ENCODE data around the gene MBOAT2.

Gene MBOAT2

DNA sequence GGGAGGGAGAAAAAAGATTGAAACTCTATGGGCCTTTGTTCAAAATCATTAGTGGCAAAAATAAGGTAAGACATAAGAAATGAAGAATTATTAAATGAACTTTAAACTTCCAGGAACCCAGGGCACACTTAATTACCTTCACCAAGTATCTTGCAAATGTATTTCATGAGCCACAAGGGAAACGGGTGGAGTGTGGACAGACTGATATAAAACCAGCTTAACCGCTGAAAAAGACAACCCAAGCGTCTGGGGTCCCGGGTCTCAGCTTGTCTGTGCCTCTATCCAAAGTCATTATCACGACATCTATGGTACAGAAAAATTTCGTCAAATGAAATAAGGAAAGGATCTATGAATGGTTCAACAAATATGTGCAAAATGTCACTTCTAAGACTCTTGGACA is 13.9 kb upstream of the MBOAT2 start:
- DNase-seq (ENCODE audit: low spot score), result no peak

DNA sequence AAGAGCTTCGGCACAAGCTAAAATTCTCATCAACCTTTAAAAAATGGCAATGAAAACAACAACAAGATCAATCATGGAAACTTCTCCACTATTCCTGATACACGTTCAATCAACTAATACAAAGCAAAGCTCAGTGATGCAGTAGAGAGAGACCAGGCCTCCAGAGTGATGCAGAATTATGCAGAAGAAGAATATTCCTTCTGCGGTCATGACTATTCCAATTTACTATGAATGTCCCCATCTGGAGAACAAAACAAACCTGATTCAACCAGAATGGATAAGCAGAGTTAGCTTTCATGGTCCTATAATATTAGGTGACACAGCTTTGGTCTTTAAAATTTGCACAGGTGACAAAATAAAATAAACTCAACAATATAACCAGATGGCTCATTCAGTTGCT is 12.5 kb upstream of the MBOAT2 start:
- no peak for DNase-seq (ENCODE audit: low spot score)

DNA sequence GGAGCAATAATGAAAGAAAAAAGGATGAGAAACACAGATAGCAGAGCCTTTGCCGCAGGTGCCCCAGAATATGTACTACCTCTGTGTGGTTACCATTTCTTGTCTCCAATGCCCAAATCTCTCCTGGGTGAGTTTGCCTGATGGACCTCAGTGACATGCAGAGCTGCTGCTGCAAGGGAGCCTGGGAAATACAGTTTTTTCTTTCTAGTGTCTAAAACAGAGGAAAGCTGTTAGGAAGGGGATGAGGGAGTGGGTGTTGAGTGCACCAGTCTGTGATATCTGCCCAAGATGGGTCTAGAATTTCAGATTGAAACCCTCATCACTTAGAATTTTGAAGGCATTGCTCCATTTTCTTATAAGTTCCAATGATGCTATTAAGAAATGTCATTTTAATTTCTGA is 9.9 kb upstream of the MBOAT2 start:
- no peak for DNase-seq (ENCODE audit: low spot score)

DNA sequence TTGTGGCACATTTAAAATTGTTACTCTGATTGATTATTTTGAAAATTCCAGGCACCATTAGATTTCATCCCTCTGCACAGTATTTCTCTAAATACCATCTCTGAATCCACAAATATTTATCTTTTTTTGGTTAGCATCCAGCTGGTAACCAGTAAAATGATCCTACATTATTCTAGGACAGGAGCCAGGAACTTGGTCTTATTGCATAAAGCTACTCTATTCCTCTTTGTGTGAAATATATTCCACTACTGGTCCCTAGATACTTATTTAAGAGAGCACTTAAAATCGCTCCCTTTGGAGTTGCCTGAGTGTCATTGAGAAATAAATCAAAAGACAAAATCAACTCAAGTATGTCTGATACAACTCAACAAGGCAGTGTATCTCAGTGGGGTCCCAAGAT is 7.4 kb upstream of the MBOAT2 start:
- no peak for DNase-seq (ENCODE audit: low spot score)

DNA sequence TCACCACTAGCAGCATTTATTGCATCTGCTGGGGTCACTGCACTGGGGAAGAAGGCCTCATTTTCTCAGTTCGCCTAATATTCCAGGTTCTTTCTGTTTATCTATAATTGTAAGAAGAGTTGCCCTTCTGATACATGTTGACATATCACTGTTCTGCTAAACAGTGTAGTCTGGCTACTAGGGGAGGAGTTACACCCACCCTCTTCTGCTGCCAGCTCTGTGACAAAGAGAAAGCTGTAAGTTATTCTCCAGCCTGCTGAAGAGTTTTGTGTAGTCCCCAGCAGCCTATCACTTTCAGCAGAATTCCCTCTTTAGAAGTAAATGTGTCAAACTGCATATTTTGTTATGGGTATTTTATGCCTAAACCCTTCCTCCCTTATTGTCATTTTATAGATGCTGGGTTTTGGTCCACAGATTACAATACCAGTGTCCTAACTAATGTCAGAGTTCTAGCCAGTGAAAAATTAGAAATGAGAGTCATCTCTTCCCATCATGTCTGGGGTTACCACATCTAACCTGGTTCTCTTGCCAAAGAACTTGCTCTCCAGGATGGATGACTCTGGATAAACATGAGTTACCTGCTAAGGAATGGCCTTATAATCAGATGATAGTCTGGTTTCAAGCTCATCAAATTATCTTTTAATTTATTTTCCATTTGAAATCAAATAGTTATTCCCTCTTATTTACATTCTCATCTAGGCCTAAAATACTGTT is 5.6 kb upstream of the MBOAT2 start:
- DNase-seq (ENCODE audit: low spot score), result no peak

DNA sequence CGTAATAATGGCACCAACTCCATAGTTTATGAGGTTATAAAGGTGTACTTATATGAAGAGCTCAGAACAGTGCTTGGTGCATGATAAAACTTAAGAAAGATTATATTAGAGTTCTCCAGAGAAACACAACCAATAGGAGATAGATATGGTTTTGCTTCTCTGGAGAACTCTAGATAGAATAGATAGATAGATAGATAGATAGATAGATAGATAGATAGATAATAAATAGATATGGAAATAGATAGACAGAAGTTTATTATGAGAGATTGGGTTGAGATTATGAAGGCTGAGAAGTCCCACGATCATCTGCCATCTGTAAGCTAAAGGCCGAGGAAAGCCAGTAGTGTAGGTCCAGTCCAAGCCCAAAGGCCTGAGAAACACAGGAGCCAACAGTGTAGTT is 2.9 kb upstream of the MBOAT2 start:
- DNase-seq (ENCODE audit: low spot score), result no peak

DNA sequence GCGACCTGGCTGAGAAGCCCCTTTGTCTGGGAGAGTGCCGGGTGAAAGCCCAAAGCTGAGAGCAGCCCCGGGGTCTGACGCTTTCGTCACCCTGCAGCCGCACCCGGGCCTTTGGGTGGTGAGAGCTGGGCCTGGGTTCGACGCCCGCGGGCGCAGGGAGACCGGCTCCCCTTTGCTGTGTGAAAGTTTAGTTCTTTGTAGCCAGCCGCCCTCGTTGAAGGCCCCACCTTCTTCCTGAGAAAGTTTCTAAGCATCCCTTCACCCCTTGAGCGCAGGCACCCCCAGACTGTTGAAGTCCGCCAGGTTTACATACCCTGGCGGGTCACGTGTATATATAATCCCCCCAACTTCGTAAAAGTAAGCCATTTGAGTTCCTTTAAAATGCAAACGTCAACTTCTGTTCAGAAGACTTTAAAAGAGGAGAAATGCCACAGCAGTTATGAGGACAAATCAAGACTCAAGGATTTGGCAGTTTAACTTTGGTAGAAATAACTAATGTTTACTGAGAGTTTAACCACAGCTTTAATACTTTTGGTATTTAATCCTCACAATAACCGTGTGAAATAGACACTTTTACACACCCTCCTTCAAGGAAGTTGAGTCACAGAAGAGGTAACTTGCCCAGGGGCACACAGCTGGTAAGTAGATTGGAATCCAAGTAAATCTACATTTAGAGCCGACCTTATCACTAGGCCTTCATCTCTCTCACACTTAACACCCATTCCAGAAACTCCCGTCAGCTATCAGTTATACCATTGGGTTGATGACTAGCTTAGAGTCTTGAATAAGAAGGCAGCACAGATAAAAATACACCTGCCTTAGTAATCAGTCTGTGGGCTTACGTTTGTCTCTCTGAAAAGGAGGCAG is 1.1 kb upstream of the MBOAT2 start:
- no peak for DNase-seq (ENCODE audit: low spot score)

DNA sequence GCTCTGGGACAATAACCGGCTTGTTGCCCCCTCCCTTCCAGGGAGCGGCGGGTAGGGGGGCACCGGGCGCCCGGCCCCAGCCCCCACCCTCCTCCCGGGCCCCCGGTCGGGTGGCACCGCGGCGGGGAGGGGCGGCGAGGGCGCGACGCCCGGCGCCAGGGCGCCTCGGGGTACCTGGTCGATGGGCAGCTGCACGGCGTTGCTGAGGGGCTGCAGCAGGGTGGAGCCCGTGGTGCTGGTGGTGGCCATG is 193 bp downstream of the MBOAT2 start:
- DNase-seq (ENCODE audit: low spot score), result no peak

DNA sequence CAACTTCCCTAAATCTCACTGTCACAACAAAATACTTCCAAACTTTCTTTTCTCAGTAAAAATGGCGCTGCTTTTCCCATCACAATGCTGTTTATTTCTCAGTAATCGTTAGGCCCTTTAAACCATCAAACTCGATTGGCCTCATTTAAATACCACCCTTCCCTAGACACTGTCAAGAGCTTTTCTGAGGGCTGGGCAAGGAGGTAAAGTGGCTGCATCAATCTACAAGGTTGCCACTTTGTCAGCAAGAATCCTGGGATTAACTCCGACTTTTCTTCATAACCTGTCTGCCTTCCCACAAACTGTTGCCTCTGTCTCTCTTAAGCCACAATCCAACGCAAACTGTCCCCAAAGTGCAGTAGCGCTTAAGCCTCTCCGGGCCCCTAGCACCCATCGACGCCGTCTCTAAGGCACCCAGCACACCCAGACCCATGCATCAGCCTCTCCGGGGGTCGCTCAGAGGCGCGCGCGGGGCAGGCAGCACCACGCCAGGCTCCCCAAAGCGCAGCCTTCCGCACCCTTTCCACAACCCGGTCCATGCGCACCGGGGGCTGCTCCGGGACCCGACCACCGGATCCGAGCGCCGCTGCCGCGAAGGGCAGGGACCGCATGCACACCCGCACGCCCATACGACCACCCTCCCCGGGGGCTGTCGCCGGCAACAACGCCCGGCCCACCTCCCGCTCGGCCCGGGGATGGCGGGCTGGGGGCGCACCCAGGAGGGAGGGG is 683 bp downstream of the MBOAT2 start:
- DNase-seq (ENCODE audit: low spot score), result no peak

DNA sequence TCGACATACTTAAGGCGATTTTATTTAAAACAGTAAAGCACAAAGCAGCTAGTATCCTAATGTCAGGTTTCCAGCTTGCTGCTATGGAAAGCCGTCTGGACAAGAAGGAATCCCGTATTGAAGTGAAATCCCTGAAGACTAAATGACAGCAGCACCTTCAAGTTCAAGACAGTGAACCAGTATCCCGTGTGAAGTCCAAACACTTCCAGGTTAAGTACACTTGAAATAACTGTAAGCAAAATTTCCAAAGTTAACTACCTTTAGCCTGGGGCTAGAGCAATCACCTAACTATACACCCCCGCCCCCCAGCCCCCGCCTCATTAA is 1.2 kb downstream of the MBOAT2 start:
- no peak for DNase-seq (ENCODE audit: low spot score)

DNA sequence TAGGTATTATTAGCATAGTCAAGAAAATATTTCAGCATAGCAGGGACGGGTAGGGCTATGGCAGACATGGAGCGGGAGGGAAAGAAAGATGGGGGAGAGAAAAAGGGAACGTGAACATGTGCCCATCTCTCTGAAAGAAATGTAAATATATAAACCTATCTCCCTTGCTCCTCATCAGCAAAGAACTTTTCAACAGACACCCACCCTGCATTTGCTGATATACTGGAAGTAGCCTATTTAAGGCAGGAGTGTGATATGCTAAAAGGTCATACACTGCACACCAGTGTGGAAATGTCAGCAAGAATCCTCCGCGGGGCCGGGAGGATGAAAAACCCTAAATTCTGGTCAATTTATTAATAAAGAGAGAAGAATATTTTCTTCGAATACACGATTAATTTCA is 1.7 kb downstream of the MBOAT2 start:
- DNase-seq (ENCODE audit: low spot score), result no peak

DNA sequence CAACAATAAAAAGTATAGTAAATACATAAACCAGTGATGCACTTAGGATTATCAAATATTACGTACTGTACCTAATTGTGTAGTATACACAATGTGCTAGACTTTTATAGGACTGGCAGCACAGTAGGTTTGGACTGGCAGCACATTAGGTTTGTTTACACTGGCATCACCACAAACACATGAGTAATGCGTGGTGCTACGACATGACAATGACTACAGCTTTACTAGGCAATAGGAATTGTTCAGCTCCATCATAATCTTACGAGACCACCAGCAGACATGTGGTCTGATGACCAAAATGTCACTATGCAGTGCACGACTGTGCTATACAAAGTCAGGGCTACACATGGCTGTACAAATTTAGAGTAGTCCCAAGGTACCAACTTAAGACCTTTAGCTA is 2.3 kb downstream of the MBOAT2 start:
- DNase-seq (ENCODE audit: low spot score), result no peak

DNA sequence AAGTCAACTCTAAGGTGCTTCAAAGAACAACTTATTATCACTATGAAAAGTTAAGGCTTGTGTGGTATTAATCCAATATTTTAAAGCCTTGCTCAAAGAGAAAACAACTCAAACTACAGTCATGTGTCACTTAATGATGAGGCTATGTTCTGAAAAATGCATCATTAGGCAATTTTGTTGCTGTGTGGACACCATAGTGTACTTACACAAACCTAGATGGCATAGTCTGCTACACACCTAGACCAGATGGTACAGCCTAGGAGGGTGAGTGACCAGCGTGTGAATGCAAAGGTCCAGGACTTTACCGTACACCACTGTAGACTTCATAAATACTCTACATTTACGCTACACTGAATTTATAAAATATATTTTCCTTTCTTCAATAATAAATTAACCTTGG is 3.0 kb downstream of the MBOAT2 start:
- DNase-seq (ENCODE audit: low spot score), result no peak

DNA sequence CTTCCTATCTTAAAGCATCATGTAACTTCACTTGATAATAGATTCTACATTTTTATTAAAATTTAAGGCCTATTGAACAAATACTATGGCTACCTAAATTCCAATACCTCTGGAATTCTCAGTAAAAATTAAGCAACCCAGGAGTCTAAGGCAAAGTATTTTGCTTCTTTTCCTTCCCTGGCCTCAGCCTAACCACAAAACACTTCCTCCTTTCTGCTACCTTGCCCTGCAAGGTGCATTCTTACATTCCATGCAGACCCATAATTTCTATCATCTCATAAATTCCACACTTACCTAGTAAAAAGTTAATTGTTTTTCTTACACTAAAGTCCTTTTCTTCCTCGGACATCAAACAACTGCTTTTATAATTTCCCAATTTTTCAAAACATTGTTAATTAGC is 3.7 kb downstream of the MBOAT2 start:
- DNase-seq (ENCODE audit: low spot score), result no peak

DNA sequence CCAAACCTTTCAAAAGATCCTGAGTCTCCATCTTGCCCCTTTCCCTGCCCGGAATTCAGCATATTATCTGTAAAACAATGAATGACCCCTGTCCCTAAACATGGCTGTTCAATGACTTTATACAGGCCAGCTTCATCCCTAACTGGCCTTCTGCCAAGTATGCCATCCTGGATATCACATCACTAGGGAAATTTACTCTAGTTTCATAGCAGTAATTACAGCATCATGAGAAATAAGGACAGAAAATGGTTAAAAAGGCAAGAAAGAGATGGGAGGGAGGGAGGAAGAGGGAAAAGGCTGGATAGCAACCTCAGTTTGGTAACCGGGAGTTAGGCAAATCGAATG is 4.4 kb downstream of the MBOAT2 start:
- no peak for DNase-seq (ENCODE audit: low spot score)

DNA sequence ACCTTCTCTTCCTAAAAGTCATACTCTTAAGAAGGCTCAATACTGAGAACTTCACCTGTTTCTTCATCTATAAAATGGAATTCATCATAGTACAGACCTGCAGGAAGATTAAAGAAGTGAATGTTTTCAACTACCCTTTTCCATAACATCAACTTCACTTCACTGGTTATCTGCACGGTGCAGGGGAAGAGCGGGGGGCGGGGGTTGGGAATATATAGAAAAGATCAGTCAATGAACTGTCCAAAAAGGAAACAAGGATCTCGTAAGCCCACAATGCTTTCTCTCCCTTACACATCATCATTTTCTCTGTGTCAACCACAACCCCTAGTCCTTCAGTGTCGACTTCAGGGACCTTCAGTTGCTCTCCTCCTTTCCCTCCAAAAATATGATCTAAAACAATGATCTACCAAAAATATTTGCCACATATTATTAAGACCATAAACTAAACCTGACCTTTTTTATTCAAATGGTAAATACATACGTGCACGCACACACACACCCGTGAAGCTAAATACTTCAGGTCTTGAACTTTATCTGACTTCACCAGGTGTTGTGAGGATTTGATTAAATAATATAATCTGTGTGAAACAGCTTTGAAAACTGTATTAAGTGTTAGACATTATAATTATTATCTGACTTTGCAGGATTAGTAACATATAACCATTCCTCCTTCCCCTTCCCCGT is 4.9 kb downstream of the MBOAT2 start:
- no peak for DNase-seq (ENCODE audit: low spot score)

DNA sequence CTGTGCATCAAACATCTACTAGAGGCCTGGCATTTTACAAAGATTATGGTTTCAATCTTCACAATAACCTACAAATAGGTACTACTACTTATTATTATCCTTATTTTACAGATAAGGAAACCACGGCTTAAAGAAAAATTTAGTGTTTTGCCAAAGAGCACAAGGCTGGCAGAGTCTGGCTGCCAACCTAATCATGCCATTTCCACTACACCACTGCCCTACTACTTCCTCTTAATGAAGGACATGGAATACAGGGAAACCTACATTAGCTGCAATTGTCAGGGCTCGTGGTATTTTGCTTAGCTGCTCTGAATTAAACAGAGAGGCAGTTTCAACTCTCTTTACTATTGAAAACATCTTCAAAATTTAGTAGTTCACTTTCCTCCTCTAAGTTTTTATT is 5.9 kb downstream of the MBOAT2 start:
- DNase-seq (ENCODE audit: low spot score), result no peak

DNA sequence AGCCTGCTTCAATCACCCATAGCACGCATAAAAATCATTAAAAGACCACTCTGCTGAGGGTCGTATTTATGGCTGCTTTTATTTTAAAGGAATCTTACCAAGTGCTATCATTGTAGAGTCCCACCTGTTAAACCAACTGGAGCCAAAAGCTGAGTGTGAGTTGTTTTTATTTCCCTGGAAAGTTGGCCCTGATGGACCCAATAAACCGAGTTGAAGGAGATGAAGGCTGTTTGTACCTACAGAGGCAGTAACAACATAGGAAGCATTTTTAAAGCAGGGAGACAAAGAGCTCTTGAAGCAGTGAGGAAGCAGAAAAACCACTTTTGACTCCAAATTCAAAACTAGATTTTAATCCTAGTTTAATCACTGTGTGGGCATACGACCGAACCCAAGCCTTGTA is 6.4 kb downstream of the MBOAT2 start:
- DNase-seq (ENCODE audit: low spot score), result no peak

DNA sequence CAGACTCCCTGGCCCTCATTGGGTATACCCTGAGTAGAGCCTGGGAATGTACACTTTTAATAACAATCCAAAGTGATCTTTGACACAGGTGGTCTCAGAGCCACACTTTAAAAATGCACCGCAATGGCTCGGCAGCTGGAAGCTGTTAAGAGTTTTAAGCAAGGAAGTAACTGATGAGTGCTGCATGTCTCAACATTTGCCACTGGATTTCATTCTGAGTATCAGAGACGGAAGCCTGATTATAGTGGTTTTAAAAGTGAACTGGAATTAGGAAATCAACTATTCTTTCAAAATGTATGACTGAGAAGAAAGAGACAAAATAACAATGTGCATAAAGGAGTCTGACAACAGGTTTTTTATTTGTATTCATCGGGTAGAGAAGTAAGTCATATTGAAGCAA is 7.5 kb downstream of the MBOAT2 start:
- no peak for DNase-seq (ENCODE audit: low spot score)

DNA sequence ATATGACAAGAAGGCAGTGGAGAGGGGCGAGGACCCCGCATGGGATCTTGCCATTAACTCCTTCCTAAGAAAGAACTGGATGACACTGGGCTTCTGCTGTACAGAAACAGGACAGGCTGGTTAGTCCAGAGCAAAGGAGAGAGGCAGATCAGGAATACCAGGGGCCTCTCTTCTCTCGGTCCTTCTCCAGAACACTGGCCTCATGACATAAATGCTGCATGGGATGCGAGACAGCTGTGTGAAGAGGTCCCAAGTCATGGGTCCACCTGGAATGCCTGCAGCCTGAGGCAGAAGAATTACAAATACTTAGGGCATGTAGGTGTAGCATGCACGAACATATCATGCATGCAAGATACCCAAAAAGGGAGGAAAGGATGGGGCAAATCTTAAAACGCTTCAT is 9.1 kb downstream of the MBOAT2 start:
- no peak for DNase-seq (ENCODE audit: low spot score)

DNA sequence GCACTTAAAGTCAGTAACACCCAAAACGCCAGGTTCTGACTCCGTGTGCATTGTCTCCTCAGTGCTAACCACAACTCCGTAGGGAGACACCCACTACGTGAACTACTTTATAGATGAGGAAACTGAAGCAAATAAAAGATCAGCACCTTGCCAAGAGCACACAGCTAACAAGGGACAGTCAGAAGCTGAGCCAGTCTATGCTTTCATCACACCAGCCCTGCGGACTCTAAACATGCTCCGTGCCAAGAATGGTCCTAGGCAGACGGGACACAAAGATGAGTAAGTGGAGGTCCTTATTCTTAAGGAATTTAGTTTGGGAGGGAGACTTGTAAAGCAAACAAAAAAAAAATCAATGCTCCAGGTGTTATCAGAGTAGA is 9.6 kb downstream of the MBOAT2 start:
- no peak for DNase-seq (ENCODE audit: low spot score)

DNA sequence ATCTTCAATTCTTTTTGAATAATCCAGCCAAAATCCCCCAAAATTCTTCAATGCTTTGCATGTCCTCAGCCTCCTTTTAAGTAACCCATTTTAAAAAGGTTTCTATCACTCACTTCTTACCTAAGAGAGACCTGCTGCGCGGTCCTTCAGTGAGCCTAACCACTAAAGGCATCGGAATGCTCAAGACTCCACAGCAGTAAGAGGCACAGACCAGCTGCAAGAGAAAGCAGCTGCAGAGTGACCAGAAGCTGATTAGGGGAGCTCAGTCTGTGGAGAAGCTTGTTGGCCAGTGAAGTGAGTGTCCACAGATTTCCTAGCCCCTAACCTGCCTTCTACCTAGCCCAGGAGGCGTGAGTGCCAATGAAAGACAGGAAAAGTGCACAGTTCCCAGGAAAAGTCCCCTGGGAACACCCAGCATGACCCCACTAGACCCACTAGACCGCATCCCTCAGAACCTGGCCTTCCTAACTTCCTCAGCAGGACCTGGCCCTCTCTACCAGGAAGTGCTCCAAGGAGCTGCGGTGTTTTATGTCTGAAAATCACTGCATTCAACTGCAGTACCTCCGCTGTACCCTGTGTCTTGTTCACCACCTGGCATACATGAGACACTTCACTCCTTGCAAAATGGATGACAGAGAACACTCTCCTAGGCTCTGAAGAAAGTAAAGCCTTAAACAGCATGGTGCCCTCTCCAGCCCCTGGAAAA is 10.1 kb downstream of the MBOAT2 start:
- no peak for DNase-seq (ENCODE audit: low spot score)

DNA sequence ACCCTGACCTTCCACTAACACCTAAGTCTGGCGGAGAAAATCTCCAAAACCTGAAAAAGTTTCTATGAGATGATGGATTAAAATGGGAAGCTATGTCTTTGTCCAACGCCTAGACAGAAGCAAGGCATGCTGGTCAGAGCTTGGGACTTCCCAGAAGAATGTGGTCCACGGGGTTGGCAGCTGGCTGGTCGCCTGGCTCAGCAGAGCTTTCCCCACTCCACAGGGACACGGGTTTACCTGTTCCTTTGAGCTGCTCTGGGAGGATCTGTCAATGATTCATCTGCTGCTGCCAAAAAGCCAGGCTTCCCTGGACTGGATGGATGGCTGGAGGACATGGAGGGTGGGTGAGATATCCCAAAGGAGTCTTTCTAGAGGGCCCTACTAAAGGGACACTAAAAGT is 10.8 kb downstream of the MBOAT2 start:
- DNase-seq (ENCODE audit: low spot score), result no peak

All from HuH-7 (cell line).